AG20443 (cell line): Measurements from ENCODE around the gene TMEM119.
A peak's percentile ranks its signal among the peaks of the same experiment; 100 is the strongest.

ENCODE experiments used
- DNase-seq: peaks from one replicate; pipeline ENCODE4 v3.0.0; 2012; ENCODE audit warnings: low spot score, mixed read lengths

TMEM119 gene

DNA sequence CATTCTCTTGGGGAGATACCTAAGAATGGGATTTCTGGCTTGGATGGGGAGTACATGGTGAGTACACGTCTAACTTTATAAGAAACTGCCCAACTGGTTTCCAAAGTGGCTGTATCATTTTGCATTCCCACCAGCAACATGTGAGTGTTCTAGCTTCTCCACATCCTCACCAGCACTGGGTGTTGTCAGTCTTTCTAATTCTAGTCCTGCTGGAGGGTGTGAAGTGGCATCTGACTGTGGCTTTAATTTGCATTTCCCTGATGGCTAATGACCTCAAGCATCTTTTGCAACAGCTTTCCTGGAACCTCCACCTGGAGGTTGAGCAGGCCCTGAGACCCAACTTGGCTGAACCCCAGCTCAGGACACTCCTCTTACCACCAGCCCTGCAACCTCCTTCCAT lies 18.0 kb upstream of the TMEM119 start:
- DNase-seq = no peak

DNA sequence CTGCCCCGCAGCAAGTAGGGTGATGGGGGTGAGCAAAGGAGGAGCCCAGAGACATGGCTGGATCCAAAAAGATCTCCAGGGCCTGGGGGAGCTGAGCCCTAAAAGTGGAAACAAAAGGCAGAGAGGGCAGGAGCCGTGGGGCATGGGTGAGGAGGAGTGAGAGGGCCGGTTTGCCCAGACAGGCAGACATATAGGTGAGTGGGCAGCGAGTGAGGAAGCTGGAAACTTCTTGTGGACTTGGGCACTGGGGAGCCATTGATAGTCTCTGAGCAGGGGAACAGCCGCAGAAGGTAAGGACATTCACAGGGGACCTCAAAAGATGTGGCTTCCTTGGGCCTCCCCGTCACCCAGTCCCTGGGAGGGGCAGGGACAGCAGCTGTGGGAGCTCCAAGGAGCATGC lies 16.8 kb upstream of the TMEM119 start:
- no peak for DNase-seq

DNA sequence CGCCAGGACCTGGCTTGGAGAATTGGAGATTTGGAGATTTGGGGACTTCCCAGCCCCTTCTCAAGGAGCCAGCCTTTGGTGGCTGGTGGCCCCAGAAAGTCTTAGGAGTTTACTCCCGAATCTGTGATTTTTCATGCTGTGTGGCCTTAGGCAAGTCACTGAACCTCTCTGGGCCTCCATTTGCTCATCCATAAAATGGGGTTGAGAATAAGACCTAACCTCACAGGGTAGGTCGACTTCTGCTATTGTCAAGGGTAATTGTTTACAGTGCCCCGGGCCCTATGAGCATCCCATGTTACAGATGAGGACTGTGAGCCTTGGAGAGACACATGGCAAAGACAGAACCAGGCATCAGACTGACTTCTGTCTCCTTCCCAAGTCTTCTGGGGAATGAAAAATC lies 16.2 kb upstream of the TMEM119 start:
- DNase-seq = no peak

DNA sequence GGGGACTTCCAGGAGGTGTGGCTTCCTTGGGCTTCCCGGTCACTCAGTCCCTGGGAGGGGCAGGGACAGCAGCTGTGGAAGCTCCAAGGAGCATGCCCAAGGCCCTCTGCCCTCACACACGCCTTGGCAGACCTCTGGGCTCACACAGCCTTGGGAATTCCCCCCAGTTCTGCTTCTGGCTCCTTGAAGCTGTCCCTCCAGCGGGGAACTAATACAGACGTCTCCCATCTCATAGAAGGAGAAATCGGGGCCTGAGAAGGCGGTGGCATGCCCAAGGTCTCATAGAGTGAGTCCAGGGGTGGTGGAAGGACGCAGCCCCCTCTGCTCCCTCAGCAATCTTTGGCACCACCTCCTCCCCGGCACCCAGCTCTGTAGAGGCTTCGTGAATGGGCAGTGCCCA lies 15.7 kb upstream of the TMEM119 start:
- DNase-seq = no peak

DNA sequence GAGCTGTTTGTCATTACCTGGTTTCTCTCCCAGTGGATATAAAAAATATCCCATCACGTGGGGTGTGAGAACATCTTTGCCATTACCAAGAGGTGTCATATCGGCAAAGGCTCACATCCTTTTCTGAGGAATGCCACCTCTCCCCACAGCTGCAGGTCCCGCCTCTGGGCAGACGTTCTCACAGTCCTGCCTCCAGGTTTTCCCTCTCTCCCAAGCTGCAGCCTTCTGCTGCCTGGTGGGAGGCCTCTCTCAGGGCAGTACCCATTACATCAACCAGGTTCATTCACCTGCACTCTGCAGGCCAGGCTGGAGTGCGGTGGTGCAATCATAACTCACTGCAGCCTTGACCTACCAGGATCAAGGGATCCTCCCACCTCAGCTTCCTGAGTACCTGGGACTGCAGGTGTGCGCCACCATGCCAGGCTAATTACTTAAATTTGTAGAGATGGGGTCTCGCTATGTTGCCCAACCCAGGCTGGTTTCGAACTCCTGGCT lies 15.0 kb upstream of the TMEM119 start:
- DNase-seq = no peak

DNA sequence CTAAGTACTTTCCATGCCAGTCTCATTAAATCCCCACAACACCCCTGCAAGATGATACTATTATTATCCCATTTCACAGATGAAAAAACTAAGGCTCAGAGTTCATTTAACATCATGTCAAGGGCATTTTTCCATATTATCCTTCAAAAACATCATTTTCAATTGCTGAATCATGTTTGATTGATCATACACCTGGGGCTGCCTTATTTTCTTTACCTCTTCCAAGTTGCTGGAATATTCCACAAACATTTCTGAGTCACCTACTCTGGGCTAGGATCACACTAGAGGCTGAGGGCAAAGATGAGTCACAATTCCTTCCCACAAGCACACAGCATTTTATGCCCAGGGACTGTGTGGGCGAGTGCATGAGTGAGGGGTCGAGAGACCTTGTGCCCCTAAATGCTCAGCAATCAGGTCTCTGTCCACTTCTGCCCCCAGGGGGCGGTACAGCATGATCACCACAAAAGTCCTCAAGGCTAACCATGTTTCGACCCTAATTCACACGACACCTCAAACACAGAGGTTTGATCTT lies 14.1 kb upstream of the TMEM119 start:
- peak; percentile 83 for DNase-seq

DNA sequence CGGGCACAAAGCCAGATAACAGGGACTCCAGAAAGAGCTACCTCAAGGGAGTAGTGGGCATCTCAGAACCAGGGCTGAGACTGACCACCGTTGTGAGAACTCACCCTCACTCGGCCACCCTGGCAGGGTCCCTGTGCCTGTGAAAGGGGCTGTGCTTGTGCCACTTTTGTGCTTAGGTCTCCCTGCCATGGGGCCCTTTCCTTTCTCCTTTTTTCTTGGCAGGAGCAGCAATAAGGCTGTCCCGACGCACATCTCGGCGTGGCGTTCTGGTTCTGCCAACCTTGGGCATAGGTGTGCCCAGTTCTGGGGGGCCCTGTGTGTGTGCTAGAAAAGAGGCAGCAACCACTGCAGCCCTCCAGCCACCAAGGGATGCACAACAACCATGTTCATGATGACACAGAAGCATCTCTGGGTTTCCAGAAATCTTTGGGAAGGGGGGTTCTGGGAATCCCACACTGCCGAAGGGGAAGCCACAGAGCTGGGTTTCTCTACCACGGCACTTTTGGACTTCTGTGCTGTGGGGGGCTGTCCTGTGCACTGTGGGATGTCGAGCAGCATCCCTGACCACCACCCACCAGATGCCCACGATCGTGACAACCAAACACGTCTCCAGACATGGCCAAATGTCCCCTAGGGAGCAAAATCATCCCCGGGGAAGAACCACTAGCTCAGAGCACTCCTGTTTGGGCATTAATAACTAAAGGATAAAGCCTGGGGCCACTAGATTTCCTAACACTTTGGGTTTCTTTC lies 13.1 kb upstream of the TMEM119 start:
- no peak for DNase-seq

DNA sequence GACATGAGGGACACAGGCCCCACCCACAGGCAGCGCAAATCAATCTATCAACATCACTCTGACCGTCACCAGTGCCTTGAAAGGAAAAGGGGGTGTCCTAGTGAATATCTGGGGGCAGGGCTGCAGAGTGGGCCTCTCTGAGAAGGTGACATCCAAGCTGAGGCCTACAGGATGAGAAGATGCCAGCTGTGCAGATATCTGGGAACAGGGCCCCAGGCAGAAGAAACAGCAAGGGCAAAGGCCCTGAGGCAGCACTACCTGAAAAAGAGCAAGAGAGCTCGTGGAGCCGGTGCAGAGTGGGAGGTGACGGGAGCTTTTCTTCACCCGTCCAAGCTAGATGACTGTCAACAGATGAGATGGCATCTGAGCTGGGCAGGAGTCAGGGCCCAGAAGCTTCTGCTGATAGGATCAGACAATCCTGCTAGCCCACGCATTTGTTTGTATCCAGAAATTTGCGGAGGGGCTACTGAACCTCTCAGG lies 12.5 kb upstream of the TMEM119 start:
- DNase-seq = no peak

DNA sequence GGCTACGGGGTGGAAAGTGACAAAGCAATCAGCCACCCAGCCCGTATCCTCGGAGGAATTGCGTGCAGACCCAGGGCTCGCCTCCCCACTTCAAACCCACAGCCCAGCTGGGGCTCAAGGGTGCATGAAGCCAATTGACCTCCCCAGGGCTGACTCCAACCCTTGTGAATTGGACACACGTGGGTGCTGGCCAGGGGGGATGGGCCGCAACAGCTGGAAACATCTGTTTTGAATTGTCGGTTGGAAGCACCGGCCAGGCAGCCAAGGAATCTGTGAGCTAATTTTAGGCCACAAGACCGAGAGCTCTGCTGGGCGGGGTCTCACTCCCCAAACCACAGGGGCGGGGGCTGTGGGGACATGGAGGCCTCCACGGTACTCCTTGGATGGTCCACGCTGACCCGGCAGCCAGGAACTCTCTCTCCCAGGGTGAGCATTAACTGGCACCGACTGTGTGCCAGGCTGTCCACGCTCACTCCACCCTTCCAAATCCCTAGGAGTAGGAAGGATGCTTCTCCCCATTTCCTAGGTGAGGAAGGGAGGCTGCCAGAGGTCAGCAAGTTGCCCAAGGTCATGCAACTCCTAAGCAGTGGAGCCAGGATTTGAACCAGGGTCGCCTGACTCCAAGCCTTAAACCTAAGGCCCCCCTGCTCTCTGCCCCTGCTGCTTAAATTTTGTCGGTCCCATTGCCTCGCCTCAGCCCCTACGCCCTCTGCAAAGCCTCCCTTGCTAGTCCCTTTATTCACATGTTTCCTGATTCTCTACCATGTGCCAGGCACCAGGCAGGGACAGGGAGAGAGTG lies 11.9 kb upstream of the TMEM119 start:
- peak; percentile 91 for DNase-seq

DNA sequence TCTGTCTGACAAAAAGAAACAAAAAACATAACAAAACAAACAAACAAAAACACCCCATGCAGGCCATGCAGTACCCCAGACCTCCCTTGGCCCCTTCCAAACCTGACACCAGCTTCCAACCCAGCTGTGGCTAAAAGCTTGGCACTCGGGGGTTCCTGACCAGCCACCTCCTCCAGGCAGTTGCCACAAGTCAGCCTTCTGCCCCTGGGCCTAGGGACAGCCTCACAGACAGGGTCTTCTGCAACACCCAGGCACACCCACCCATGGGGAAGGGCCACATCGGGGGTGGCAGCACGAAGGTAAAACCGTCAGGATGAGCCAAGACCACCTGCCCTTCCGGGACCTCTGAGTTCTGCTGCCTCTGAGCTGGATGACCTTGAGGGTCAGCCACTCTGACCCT lies 10.7 kb upstream of the TMEM119 start:
- DNase-seq = no peak

DNA sequence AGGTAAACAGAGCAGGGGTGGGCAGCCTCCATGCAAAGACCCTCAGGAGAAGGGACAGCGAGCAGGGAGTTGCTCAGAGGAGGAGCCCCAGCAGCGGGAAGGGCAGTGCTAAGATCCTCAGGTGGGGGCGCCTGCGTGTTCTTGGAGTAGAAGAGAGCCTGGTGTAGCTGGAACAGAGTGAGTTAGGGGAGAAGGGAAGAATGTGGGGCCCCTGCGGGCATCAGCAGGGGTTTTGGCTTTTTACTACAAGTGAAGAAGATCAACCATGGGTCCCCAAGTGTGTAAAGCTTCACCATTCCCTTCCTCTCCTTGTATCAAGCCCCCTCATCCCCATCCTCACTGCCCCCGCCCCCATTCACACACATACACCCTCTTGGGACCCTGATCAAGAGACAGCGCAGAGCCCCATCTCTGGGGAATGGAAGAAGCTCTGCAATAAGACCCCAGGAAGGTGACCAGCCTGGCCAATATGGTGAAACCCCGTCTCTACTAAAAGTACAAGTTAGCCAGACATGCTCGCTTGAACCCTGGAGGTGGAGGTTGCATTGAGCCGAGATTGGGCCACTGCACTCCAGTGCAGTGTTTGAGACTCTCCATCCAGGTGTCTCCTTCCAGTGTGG lies 10.2 kb upstream of the TMEM119 start:
- DNase-seq = no peak

DNA sequence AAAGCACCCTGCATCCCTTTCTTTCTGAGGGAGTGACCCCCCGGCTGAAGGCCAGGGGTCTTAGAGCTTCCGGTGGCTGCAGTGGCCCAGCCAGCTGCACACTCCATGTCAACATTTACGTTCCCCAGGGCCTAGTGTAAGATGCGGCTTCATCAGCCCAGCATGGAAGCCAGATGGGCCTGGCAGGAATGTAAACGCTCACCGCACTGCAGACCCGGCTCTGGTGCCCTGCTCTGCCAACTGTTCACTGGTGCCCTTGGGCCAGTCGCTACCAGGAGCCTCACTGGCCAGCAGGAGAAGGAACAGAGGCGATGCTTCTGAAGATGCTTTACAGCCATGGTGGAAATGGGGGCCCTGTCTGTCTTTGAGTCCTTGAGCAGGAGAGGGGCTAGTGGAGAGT lies 8.6 kb upstream of the TMEM119 start:
- no peak for DNase-seq

DNA sequence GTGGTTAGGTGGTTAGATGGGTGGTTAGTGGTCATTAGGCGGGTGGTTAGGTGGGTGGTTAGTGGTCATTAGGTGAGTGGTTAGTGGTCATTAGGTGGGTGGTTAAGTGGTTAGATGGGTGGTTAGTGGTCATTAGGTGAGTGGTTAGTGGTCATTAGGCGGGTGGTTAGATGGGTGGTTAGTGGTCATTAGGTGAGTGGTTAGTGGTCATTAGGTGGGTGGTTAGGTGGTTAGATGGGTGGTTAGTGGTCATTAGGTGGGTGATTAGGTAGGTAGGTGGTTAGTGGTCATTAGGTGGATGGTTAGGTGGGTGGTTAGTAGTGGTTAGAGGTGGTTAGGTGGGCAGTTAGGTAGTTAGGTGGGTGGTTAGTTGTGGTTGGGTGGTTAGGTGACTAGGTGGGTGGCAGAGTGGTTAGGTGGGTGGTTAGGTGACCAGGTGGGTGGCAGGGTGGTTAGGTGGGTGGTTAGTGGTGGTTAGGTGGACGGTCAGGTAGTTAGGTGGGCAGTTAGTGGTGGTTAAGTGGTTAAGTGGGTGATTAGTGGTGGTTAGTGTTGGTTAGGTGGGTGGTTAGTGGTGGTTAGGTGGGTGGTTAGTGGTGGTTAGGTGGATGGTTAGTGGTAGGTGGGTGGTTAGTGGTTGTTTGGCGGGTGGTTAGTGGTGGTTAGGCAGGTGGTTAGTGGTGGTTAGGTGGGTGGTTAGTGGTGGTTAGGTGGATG lies 8.0 kb upstream of the TMEM119 start:
- DNase-seq = no peak

DNA sequence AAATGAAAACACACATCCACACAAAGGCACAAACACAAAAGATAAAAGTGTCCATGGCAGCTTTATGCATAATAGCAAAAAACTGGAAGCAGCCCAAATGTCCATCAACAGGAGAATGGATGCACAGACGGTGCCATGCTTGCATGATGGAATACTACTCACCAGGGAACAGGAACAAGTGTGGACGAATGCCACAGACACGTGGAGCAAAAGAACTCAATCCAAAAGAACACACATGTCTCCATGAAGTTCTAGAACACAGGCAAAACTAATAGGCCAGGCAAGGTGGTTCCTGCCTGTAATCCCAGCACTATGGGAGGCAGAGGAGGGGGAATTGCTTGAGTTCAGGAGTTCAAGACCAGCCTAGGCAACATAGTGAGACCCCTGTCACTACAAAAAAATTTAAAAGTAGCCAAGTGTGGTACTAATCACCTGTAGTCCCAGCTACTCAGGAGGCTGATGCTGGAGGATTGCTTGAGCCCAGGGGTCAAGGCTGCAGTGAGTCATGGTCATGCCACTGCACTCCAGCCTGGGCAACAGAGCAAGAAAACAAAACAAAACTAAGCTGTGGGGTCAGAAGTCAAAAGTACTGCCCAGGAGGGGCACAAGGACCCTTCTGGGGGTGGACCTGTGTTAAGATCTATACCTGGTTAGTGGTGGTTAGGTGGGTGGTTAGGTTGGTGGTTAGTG lies 7.3 kb upstream of the TMEM119 start:
- DNase-seq = no peak

DNA sequence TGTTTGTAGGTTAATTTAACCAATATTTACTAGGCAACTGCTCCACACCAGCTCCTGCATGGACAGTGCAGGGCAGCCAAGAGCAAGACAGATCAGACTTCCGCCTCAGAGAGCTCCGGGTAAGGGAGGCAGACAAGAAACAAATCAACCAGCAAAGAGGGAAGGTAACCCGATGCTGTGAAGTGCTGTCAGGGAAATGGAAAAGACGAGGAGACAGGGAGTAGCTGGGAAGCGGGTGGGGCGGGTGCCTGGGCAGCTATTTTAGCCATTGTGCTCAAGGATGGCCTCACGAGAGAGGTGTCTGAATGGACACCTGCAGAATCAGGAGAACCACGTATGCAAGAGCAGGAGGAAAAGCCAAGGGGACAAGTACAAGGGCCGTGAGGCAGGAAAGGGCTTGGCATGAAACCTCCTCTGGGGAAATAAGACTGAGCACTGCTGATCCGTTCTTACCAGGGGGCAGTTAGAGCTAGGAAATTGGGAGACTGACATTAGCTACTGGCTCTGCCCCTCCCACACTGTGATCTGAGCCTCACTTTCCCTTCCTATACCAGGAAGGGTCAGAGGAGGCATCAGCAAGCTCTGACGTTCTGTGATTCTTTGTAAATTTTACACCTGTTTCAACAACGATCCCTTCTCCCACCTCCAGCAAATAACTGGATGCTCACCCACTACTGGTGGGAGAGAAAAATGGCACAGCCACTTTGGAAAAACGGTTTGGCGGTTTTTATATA lies 6.5 kb upstream of the TMEM119 start:
- no peak for DNase-seq

DNA sequence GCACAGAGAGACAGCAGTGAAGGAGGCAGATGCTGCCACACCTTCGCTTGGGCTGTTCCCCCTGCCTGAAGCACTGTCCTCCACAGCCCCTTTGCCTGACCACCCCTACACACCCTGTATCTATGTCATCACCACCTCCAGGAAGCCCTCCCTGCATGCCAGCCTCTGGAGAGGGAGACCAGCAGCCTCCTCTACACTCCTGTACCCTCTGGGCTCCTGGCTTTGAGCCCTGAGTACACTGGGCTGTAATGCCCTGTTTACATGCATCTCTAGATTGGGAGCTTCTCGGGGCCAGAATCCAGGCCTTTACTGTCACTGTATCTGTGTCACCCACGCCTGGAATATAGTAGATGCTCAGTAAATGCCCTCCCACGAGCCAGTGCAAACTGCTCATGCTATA lies 5.9 kb upstream of the TMEM119 start:
- no peak for DNase-seq

DNA sequence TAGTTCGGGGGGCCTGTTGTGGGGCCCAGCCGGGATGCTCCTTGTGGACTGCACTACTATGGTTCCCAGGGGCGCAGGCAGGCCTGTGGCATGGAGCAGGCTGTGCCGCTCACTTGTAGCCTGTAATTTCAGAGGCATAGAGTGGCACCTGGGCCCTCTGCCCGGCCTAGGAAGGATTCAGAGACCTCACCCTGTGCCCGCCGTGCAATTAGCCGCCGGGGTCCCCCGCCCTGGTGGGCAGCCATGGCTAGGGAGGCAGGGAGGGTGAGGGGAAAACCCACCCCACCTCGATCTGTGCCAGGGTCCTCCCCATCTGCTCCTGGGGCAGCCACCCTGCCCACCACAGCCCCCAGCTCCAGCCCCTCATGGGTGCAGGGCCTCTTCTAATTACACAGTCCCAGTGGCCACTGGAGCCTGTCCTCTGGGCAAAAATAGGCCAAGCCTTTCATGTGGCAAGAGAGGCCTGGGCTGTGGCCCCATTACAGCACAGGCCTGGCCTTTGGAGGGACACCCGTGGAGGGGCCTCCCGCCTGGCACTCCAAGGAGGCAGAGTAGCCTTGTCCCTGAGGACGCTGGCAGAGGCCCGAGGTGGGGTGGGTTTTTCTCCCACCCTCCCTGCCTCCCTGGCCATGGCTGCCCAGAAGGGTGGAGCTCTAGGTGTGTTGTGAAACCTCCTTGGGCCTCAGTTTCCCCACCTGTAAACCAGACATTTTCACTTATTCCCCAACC lies 5.3 kb upstream of the TMEM119 start:
- DNase-seq = no peak

DNA sequence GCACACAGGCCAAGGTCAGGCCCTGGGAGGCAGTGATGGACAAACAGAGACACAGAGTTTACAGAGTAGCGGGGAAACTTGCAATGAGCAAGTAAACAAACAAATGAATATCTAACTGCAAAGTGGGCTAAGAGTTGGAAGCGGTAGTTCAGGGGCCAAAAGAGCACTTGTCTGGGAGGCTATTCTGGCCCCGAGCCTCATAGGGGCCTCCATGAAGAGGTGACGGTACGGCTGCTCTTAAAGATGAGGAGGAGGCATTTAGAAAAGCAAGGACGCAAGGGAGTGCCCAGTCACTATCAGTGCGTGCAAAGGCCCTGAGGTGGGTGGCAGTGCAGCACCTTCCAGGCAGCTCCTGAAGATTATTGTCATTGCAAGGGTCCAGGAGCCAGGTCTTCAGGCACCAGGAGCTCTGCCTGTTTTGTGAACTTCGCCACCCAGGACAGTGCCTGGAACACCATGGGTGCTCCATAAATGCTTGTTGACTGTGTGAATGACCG lies 4.4 kb upstream of the TMEM119 start:
- DNase-seq = no peak

DNA sequence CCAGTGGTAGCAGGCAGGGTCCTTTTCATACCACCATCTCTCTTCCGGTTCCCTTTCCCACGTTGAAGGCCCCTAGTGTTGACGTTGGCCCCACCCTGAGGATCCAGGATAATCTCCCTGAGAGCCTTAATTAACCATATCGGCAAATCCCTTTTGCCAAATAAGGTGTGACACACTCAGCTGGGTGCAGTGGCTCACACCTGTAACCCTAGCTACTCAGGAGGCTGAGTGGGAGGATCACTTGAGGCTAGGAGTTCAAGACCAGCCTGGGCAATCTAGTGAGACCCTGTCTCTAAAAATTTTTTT lies 2.8 kb upstream of the TMEM119 start:
- DNase-seq = no peak
